ENCODE measurements around the gene SLCO3A1.

SLCO3A1 gene

GRCh38 chr15:91980502-91981267 is 127.2 kb downstream of the SLCO3A1 start:
- DNase-seq (ENCODE audit: low read depth in 1 of 2, low spot score in 1 of 2), result no peak
- TF ChIP-seq REST (IDR thresholded peaks at IDR 0.05; ENCODE audit: insufficient replicate concordance, low read depth) (no peak), POLR2AphosphoS5 (IDR thresholded peaks at IDR 0.05; ENCODE audit: low read depth) (no peak), GABPA (IDR thresholded peaks at IDR 0.05; ENCODE audit: low read depth) (no peak), SPI1 (IDR thresholded peaks at IDR 0.05; ENCODE audit: borderline replicate concordance, low read depth) (no peak), CTCF (IDR thresholded peaks at IDR 0.05; ENCODE audit: insufficient read depth, low read length) (no peak)
- no peak overlapping the region for H3K4me3 ChIP-seq (replicated peaks; ENCODE audit: insufficient read depth, low read length)
- H3K27me3 ChIP-seq (ENCODE audit: insufficient read depth, poor library complexity, severe bottlenecking), result no peaks in the 10 kb centered on the region
- no peak overlapping the region for H3K27ac ChIP-seq (replicated peaks)

GRCh38 chr15:91981821-91982800 is 128.6 kb downstream of the SLCO3A1 start:
- H3K4me3 ChIP-seq (replicated peaks; ENCODE audit: insufficient read depth, low read length), result no peak overlapping the region

More at GRCh38 chr15:91981821-91982800, 128.6 kb downstream of the SLCO3A1 start:
- no peak for DNase-seq (ENCODE audit: low read depth in 1 of 2, low spot score in 1 of 2)
- TF ChIP-seq REST (IDR thresholded peaks at IDR 0.05; ENCODE audit: insufficient replicate concordance, low read depth) (no peak), GABPA (IDR thresholded peaks at IDR 0.05; ENCODE audit: low read depth) (no peak), POLR2AphosphoS5 (IDR thresholded peaks at IDR 0.05; ENCODE audit: low read depth) (no peak), CTCF (IDR thresholded peaks at IDR 0.05; ENCODE audit: insufficient read depth, low read length) (no peak), SPI1 (IDR thresholded peaks at IDR 0.05; ENCODE audit: borderline replicate concordance, low read depth) (no peak)
- Histone ChIP-seq H3K27ac (replicated peaks) (no peak overlapping the region), H3K27me3 (ENCODE audit: insufficient read depth, poor library complexity, severe bottlenecking) (no peaks in the 10 kb centered on the region)

All from HL-60 (cell line).